Liver (tissue), 3 donors: Measurements from ENCODE around the gene DNAH7.

ENCODE experiments used
- RAD21 ChIP-seq, 2 donors: IDR thresholded peaks; 2 replicates each; pipeline ENCODE4 v1.6.1; 2016; ENCODE audit warnings: antibody characterized with exemption in 2 of 2, mild to moderate bottlenecking in 2 of 2
- SP1 ChIP-seq: IDR thresholded peaks from 2 replicates; pipeline ENCODE4 v1.6.1; 2018; ENCODE audit warnings: antibody characterized with exemption, mild to moderate bottlenecking
- YY1 ChIP-seq: IDR thresholded peaks from 2 replicates; pipeline ENCODE4 v1.6.1; 2016; ENCODE audit warnings: antibody characterized with exemption, mild to moderate bottlenecking
- TF ChIP-seq, protein P1 (sequence below): fragments of 150-350 bp; IDR thresholded peaks from 2 replicates; pipeline ENCODE4 v1.5.1; 2017; ENCODE audit warnings: improper control_type of control experiment, low read depth, low read length; ENCODE audit not compliant: missing input control
- TF ChIP-seq, protein P2 (sequence below): IDR thresholded peaks from 2 replicates; pipeline ENCODE4 v1.6.1; 2016; ENCODE audit warnings: antibody characterized with exemption
- donor health status: healthy.
- donor health status: healthy.

DNA sequence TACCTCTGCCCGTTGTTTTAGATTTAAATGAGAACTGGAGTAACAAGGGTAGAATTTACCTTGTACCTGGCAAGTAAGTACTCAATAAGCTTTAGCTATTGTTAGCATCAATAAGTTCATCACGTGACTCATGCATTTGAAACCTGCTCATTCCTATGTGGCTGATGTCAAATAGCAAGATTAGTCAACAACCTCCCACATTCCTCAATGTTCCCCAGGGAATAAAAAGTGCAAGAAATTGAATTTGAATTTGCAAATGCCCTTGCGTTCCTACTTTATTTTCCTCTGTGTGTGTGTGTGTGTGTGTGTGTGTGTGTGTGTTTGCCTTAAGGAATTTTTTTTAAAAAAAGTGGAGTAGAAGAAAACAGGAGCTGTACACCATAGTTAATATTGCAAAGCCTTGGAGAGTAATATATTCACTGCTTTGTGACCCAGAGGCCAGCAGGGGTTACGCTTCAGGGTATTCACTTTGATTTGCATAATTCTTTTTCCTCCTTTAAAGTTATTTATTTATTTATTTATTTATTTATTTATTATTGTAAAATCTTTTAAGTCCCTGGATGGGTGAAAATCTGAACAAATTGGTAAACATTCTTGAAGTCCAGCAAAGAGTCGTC is 43.9 kb upstream of the DNAH7 start:
- TF ChIP-seq, protein P1, sequence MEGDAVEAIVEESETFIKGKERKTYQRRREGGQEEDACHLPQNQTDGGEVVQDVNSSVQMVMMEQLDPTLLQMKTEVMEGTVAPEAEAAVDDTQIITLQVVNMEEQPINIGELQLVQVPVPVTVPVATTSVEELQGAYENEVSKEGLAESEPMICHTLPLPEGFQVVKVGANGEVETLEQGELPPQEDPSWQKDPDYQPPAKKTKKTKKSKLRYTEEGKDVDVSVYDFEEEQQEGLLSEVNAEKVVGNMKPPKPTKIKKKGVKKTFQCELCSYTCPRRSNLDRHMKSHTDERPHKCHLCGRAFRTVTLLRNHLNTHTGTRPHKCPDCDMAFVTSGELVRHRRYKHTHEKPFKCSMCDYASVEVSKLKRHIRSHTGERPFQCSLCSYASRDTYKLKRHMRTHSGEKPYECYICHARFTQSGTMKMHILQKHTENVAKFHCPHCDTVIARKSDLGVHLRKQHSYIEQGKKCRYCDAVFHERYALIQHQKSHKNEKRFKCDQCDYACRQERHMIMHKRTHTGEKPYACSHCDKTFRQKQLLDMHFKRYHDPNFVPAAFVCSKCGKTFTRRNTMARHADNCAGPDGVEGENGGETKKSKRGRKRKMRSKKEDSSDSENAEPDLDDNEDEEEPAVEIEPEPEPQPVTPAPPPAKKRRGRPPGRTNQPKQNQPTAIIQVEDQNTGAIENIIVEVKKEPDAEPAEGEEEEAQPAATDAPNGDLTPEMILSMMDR = no peak
- no peak for TF ChIP-seq RAD21 (IDR thresholded peaks at IDR 0.05)
- TF ChIP-seq, protein P2, sequence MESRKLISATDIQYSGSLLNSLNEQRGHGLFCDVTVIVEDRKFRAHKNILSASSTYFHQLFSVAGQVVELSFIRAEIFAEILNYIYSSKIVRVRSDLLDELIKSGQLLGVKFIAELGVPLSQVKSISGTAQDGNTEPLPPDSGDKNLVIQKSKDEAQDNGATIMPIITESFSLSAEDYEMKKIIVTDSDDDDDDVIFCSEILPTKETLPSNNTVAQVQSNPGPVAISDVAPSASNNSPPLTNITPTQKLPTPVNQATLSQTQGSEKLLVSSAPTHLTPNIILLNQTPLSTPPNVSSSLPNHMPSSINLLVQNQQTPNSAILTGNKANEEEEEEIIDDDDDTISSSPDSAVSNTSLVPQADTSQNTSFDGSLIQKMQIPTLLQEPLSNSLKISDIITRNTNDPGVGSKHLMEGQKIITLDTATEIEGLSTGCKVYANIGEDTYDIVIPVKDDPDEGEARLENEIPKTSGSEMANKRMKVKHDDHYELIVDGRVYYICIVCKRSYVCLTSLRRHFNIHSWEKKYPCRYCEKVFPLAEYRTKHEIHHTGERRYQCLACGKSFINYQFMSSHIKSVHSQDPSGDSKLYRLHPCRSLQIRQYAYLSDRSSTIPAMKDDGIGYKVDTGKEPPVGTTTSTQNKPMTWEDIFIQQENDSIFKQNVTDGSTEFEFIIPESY = no peak
- TF ChIP-seq SP1 = no peak
- TF ChIP-seq YY1 = no peak
